GM12878 (cell line): ENCODE results near the gene CXorf58.

Experiments
- BMI1 ChIP-seq: fragments of 450-650 bp; IDR thresholded peaks from 2 replicates; pipeline ENCODE4 v1.6.1; 2016; ENCODE audit warnings: mild to moderate bottlenecking, moderate library complexity, borderline replicate concordance
- CTCF ChIP-seq, 3 experiments: IDR thresholded peaks in 2 of 3; conservative IDR thresholded peaks in 1 of 3; 2 replicates each; pipeline ENCODE4 v1.5.1; 2011; ENCODE audit warnings: low read depth in 3 of 3, low read length in 3 of 3, mild to moderate bottlenecking in 3 of 3, control low read depth in 2 of 3, moderate library complexity in 2 of 3, inconsistent platforms in 1 of 3, mixed read lengths in 1 of 3; ENCODE audit not compliant: control insufficient read depth in 2 of 3, insufficient read depth in 1 of 3; ENCODE audit errors: extremely low read depth in 1 of 3
- IRF4 ChIP-seq: IDR thresholded peaks from 2 replicates; pipeline ENCODE4 v1.6.1; 2011; ENCODE audit warnings: low read depth, low read length

- TF ChIP-seq IRF4 (no peak), CTCF (IDR thresholded peaks at IDR 0.05 in 2 of 3, conservative IDR thresholded peaks at IDR 0.05 in 1 of 3; ENCODE audit: control insufficient read depth in 2 of 3, extremely low read depth in 1 of 3, insufficient read depth in 1 of 3, low read depth in 3 of 3, low read length in 3 of 3) (no peak), BMI1 (no peak)
Measured at GRCh38 chrX:23926015-23926414, 18.2 kb downstream of the CXorf58 start.
